GM19463 (cell line): ENCODE measurements around the gene LARP4.
"Not testable (repeated sequence)": the region's sequence is repeated elsewhere in the genome, so short reads cannot be mapped to it uniquely, and the experiment has no call there.

Experiments used
- ATAC-seq: cut with Tn5 transposase; IDR thresholded peaks from one replicate; pipeline ENCODE4 v1.9.1; 2021; ENCODE audit warnings: mild to moderate bottlenecking, moderate library complexity; ENCODE audit not compliant: unreplicated experiment

The LARP4 gene

DNA sequence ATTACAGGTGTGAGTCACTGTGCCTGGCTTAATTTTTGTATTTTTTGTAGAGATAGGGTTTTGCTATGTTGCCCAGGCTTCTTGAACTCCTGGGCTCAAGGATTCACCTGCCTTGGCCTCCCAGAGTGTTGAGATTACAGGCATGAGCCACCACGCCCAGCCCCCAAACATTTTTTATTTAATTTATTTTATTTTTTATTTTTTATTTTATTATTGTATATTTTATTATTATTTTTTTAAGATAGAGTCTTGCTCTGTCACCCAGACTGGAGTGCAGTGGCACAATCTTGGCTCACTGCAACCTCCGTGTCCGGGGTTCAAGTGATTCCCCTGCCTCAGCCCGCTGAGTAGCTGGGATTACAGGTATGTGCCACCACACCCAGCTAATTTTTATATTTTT lies 121.1 kb downstream of the LARP4 start:
- not testable (repeated sequence) for ATAC-seq

DNA sequence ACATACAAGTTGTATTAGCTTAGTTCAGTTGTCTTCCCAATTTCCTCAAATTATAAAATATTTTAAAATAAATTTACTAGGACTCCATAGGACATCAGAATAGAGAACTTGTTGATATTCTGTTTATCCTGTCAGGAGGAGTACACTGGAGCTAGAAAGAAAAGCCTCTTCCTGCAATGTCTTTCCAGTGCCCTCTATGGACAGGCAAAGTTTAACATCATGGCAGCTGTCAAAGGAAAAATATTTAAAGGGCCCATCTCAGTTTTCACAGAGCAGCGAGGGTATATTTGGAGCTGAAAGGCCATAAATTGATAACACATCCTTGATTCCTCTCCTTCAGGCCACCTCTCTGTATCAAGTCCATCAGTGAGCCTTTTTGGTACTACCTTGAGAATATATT lies 123.1 kb downstream of the LARP4 start:
- ATAC-seq = no peak

DNA sequence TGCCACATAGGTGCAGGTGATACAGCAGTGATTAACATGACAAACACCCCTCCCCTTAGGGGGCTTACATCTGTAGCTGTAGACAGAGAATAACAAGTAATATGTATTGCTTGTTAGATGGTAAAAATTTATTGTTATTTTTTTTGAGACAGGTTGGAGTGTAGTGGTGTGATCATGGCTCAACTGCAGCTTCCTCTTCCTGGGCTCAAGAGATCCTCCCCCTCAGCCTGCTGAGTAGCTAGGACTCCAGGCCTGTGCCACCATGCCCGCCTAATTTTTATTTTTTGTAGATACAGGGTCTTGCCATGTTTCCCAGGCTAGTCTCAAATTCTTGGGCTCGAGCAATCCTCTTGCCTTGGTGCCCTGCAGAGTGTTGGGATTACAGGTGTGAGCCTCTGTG lies 123.9 kb downstream of the LARP4 start:
- ATAC-seq = no peak

DNA sequence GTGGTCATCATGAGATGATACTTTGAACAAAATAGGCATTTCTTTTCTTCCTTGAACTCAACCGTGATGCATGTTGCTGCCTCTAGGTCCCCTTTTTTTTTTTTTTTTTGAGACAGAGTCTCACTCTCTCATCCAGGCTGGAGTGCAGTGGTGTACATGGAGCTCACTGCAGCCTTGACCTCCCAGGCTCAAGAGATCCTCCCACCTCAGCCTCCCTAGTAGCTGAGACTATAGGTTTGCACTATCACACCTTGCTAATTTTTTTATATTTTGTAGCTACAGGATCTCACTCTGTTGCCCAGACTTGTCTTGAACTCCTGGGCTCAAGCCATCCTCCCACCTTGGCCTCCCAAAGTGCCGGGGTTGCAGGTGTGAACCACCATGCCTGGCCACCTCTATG lies 124.7 kb downstream of the LARP4 start:
- no peak for ATAC-seq

DNA sequence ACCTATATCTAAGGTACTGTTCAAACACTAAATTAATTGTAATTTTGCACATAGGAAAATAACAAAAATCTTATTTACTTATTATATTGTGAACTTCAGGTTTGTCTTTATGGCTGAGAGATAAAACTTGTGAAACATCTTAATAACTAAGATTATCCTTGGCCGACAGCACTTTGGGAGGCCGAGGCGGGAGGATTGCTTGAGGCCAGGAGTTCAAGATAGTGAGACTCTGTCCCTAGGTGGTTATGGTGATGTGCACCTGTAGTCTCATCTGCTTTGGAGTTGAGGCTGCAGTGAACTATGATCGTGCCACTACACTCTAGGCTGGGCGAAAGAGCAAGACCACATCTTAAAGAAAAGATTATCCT lies 126.7 kb downstream of the LARP4 start:
- no peak for ATAC-seq

DNA sequence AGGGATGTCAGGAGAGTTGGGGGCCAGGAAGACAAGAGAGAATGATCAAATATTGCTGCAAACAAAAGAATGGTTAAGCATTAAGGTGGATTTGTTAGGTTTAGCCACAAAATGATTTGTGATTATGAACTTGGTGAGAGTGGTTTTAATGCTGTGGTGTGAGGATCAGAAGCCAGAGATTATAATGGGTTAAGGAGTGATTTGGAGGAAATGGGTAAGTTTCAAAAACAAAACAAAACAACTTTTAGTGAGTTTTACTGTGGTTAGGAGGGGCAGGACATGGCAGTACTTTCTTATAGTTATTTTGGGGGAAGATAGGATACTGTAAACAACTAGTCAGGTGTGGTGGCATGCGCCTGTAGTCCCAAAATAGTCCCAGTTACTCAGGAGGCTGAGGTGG lies 128.1 kb downstream of the LARP4 start:
- ATAC-seq = no peak

DNA sequence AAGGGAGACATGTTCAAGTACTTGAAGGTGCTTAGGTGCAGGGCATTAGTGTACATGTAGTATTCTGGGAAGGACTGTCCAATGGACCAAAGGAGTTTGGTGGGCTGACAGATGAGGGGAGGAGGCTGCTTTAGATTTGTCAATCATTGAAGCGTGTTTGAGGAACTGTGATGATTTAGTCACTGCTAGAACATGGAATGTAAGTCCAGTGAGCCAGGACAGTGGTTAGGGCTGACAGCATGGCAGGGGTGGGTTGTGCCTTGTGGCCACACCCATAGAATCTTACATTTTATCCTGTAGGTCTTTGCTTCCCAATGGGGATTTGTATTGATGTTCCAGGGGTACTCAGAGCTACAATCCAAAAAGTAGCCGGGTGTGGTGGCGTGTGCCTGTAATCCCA lies 128.7 kb downstream of the LARP4 start:
- no peak for ATAC-seq
